ENCODE measurements around the gene CABLES2.

Gene CABLES2

DNA sequence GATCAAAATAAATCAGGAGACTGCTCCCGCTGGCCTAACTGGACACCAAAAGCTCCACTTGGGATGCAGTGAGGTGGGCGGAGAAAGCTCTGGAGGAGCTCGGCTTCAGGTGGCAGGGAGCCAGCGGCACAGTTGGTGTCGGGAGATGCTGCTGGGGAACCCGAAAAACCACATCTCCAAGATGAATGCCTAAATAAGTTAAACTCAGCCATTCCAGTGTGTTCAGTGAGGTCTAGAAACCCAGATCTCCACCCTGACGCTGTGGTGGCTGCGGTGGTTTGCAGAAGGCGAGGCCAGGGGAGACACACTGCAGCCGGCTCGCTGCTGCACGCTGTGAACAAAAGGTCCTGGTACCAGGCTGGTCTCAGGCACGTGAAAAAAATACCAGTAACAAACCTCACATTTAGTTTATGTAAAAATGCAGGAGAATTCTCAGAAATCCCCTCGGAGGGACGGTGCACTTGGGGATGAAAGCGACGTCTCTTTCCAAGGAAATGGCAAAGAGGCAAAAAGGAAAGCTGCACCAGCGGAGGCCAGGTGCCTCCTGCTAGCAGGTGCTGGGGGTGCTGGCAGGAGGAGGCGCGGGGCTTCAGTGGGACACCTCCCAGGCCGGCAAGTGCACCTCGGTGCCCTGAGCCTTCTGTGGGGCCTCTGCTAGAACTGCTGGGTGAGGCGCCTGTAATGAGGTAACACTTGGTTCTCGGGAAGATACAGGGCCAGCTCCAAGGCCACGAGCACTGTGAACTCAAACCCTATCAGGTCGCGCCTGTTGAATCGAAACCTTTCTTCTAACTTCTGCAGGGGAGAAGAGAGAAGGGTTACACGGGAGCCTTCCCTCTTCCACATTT is 16.5 kb downstream of the CABLES2 start:
- Histone ChIP-seq H3K4me2 (ENCODE audit: low read length) (no peak overlapping the region), H3K27me3 (ENCODE audit: control insufficient read depth, insufficient read depth, low read length) (no peaks in the 10 kb centered on the region), H3K9ac (ENCODE audit: low read depth, low read length) (no peak overlapping the region), H3K4me3 (ENCODE audit: low read length) (no peak overlapping the region), H3K9me3 (replicated peaks; ENCODE audit: low read length) (no peaks in the 10 kb centered on the region), H3K36me3 (ENCODE audit: insufficient read depth, low read length) (peaks cover 43% of the 10 kb centered on the region), H3K4me1 (ENCODE audit: control insufficient read depth, insufficient read depth, low read length) (peaks cover 14% of the 10 kb centered on the region)

DNA sequence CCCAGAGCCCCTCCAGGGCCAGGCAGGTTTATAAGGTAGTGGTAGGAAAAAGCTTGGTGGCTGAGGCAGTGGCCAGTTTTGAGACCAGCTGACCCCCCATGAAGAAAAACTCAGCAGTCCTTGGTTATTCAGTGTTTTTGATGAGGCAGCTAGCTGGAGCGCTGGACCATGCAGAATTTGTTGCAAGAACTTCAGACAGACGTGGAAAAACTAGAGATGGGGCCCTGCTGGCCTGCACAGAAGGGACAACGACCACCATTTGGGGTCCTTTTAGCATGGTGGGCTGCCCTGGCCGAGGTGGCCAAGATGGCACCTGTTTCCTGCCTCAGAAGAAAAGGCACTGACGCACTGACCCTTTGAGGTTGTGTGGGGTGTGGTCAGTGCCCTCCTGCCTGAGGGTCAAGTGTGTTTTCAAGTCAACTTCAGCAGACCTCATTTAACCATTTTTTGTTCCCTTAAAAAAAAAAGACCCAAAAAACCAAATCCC is 17.4 kb downstream of the CABLES2 start:
- Histone ChIP-seq H3K36me3 (ENCODE audit: insufficient read depth, low read length) (peaks cover 43% of the 10 kb centered on the region), H3K4me3 (ENCODE audit: low read length) (no peak overlapping the region), H3K4me1 (ENCODE audit: control insufficient read depth, insufficient read depth, low read length) (peaks cover 19% of the 10 kb centered on the region), H3K27me3 (ENCODE audit: control insufficient read depth, insufficient read depth, low read length) (no peaks in the 10 kb centered on the region), H3K9ac (ENCODE audit: low read depth, low read length) (no peak overlapping the region), H3K4me2 (ENCODE audit: low read length) (no peak overlapping the region), H3K9me3 (replicated peaks; ENCODE audit: low read length) (no peaks in the 10 kb centered on the region)

DNA sequence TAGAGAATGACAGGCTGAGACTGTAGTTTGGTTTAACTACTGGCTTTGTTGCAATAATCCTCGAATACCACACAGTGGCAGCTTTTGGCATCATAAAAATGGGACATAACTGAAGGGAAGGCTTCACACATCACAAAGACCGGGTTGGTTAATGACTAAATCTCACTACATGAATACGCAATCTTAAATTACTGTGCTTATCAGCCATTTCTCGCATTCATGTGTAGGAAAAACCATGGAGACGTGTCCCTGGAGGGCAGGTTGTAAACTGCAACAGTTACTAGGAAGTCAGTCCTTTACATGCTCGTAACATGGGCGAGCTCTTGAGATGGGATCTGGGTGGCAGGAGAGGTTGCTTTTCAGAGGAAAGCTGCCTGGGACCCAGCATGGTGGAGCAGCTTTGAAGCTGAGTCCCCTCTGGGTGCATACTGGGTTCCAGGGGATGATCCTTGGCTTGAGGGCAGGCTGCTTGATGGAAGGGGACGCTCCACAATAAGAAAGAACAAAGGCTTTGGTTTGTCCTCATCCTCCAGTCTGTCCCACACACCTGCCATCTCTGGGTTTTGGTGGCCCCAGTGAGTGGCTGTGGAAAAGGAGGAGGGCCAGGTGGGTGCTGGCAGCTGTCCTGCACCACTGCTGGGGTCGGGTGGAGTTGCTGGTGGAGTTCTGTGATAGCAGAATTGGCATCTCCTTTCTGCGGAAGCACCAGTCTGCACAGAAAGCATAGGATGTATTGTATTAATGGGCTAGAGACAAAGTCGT is 18.1 kb downstream of the CABLES2 start:
- Histone ChIP-seq H3K36me3 (ENCODE audit: insufficient read depth, low read length) (peaks cover 43% of the 10 kb centered on the region), H3K4me2 (ENCODE audit: low read length) (peak overlapping the region; percentile 96), H3K9ac (ENCODE audit: low read depth, low read length) (no peak overlapping the region), H3K9me3 (replicated peaks; ENCODE audit: low read length) (no peaks in the 10 kb centered on the region), H3K4me1 (ENCODE audit: control insufficient read depth, insufficient read depth, low read length) (peaks cover 19% of the 10 kb centered on the region), H3K4me3 (ENCODE audit: low read length) (no peak overlapping the region), H3K27me3 (ENCODE audit: control insufficient read depth, insufficient read depth, low read length) (no peaks in the 10 kb centered on the region)

DNA sequence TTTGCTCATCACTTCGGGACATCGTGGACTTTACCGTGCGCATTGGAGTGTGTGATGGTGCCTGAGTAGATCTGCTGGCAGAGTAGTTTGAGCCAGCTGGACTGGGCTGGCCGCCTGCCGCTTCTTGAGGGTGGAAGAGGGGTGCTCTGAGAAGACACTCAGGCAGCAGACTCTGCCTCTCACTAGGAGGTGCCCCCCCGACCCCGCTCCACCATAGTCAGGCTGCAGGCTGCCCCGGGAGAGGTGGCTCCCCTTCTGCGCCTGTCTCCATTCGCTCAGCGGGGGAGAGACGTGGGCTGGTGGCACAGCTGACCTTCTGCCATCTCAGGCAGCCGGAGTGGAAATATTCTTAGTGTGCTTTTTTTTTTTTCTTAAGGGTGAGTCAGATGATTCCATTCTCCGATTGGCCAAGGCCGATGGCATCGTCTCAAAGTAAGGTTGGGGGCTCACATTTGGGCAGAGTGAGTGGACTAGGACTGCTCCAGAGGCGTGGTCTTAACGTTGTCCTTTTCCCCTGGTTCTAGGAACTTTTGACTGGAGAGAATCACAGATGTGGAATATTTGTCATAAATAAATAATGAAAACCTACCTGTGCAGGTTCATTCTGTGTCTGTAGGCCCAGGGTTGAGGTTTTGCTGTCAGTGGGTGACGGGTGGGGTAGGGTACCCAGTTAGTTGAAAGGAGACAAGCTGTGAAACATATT is 19.0 kb downstream of the CABLES2 start:
- H3K9me3 ChIP-seq (replicated peaks; ENCODE audit: low read length): no peaks in the 10 kb centered on the region

DNA sequence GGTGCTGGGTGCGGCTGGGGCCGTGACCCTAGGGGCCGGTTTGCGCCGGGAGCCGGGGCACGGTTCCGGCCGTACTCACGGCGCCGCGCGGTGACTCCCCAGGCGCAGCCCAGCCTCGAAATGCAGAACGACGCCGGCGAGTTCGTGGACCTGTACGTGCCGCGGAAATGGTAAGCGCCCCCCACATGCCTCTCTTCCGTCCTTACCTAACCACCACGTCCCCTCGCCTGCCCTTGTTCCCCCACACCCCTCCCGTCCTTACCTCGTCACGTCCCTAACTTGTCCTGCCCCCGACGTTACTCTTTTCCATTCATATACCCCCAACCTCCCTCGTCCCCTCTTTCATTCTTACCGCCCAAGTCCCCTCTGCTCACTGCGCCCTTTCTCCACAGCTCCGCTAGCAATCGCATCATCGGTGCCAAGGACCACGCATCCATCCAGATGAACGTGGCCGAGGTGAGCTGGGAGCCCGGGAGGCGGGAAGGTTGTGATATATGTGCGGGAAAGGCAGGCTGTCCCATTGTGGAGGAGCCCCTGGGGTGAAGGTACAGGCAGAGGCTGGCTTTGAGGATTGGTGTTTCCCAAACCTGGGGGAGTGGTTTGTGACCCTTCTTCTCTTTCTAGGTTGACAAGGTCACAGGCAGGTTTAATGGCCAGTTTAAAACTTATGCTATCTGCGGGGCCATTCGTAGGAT is 19.7 kb downstream of the CABLES2 start:
- Histone ChIP-seq H3K4me1 (ENCODE audit: control insufficient read depth, insufficient read depth, low read length) (peaks cover 19% of the 10 kb centered on the region), H3K9me3 (replicated peaks; ENCODE audit: low read length) (no peaks in the 10 kb centered on the region), H3K4me3 (ENCODE audit: low read length) (peak overlapping the region; percentile 96), H3K27me3 (ENCODE audit: control insufficient read depth, insufficient read depth, low read length) (no peaks in the 10 kb centered on the region), H3K36me3 (ENCODE audit: insufficient read depth, low read length) (peaks cover 39% of the 10 kb centered on the region), H3K4me2 (ENCODE audit: low read length) (peak overlapping the region; percentile 96), H3K9ac (ENCODE audit: low read depth, low read length) (peak overlapping the region; percentile 99)

More for the DNA sequence above, 19.0 kb downstream of the CABLES2 start:
- Histone ChIP-seq H3K36me3 (ENCODE audit: insufficient read depth, low read length) (peaks cover 39% of the 10 kb centered on the region), H3K4me3 (ENCODE audit: low read length) (peak overlapping the region; percentile 96), H3K4me2 (ENCODE audit: low read length) (peak overlapping the region; percentile 96), H3K27me3 (ENCODE audit: control insufficient read depth, insufficient read depth, low read length) (no peaks in the 10 kb centered on the region), H3K9ac (ENCODE audit: low read depth, low read length) (peak overlapping the region; percentile 99), H3K4me1 (ENCODE audit: control insufficient read depth, insufficient read depth, low read length) (peaks cover 19% of the 10 kb centered on the region)

DNA sequence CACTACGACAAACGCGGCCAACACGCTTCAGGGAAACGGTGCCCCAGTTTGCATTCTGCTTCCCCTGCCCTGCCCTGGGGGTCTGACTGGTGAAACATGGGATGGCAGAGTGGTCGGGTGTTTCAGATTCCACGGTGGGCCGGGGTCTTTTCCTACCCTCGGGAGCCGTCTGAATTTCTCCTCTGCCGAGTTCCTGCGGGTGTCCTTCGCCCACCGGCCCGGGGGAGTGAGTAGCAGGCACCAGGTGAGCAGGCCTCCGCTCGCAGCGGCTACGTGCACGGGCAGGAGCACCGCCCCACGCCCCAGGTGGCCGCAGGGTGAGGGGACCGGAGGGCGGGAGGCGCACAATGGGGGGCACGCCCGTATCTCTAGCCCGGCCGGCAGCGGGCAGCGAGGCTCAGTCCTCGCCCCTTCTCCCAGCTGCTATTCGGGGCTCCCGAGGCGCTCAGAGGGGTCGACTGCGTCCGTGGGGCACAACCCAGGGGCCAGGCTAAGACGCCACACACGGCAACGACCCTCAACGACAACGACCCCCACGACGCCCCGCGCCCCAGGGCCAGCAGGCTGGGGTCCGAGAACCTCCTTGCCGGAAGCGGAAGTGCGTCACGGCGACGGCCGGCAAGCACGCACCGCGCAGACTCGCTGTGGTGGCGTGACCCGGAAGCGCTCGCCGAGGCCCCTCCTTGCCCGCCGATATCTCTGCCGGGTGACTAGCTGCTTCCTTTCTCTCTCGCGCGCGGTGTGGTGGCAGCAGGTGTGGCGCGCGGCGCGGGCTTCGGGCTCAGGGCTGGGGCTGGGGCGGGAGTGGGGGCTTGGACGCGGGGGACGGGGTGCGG is 20.5 kb downstream of the CABLES2 start, which contains the start of gene RPS21:
RPS21 (plus strand) TSS at position 721 of the 836 bp plus-strand sequence. CDS start 236 bp downstream, outside the sequence.
- no peaks in the 10 kb centered on the region for H3K9me3 ChIP-seq (replicated peaks; ENCODE audit: low read length)
- peak within 1 kb of the TSS; percentile 96 for H3K4me2 ChIP-seq (ENCODE audit: low read length)
- peaks cover 21% of the 10 kb centered on the region for H3K4me1 ChIP-seq (ENCODE audit: control insufficient read depth, insufficient read depth, low read length)
- H3K4me3 ChIP-seq (ENCODE audit: low read length): peak within 1 kb of the TSS; percentile 96
- peaks cover 47% of the 10 kb centered on the region for H3K36me3 ChIP-seq (ENCODE audit: insufficient read depth, low read length)
- H3K27me3 ChIP-seq (ENCODE audit: control insufficient read depth, insufficient read depth, low read length): no peaks in the 10 kb centered on the region
- peak within 1 kb of the TSS; percentile 99 for H3K9ac ChIP-seq (ENCODE audit: low read depth, low read length)

DNA sequence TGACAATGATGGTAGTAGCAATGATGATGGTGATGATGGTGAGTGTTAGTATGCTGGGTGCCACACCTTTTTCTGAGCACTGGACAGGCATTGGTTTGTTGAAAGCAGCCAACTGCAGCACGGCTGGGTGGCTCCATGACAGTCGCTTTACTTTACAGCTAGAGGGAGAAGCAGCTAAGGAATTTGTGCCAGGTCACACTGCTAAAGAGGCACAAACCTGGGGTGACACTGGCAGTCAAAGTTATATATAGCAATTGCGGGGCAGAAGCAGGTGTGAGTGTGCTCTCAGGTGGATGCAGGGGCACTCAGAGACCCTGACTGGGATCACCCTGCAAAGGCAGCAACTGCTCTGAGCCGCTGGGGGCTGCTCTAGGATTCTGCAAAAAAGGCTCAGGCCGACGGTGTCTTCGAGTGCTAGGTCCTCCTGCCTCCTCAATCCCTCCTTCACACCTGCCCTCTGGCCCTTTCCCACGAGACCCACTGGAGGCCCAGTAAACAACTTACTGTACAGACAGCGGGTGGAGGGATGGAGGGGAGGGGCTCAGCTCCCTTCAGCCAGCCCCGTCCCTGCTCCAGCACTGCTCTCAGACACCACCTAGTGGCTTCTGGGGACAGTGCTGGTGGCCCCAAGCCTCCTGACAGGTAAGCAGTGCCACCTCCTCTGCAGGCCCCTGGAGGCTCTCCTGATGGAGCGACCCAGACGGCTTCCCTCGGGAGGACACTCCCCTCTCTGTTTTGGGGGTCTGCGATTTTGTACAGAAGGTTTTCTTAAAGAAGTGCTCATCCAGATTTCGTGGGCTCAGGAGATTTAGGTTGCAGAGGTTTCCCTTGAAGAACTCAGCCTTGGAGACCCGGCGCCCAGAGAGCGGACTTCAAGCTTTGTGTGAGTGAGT is 24.5 kb downstream of the CABLES2 start:
- Histone ChIP-seq H3K9ac (ENCODE audit: low read depth, low read length) (no peak overlapping the region), H3K9me3 (replicated peaks; ENCODE audit: low read length) (no peaks in the 10 kb centered on the region)

DNA sequence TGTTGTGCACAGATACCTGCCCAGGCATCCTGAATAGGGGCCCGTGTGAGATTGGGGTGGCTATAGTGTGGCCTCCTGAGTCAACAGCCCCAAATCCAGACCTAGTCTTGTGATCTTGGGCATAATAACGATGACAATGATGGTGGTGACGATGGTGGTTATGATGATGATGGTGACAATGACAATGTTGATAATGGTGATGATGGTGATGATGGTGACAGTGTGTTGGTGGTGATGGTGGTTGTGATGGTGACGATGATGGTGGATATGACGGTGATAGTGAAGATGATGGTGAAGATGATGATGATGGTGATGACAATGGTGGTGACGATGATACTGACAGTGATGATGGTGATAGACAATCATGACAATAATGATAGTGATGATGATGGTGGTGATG is 25.2 kb downstream of the CABLES2 start:
- no peak overlapping the region for H3K4me3 ChIP-seq (ENCODE audit: low read length)
- H3K9ac ChIP-seq (ENCODE audit: low read depth, low read length): no peak overlapping the region
- H3K4me2 ChIP-seq (ENCODE audit: low read length): no peak overlapping the region
- H3K36me3 ChIP-seq (ENCODE audit: insufficient read depth, low read length): peaks cover 9% of the 10 kb centered on the region
- no peaks in the 10 kb centered on the region for H3K27me3 ChIP-seq (ENCODE audit: control insufficient read depth, insufficient read depth, low read length)
- peaks cover 24% of the 10 kb centered on the region for H3K4me1 ChIP-seq (ENCODE audit: control insufficient read depth, insufficient read depth, low read length)
- H3K9me3 ChIP-seq (replicated peaks; ENCODE audit: low read length): no peaks in the 10 kb centered on the region

More for the DNA sequence above, 24.5 kb downstream of the CABLES2 start:
- no peak overlapping the region for H3K4me2 ChIP-seq (ENCODE audit: low read length)
- peaks cover 24% of the 10 kb centered on the region for H3K4me1 ChIP-seq (ENCODE audit: control insufficient read depth, insufficient read depth, low read length)
- peaks cover 13% of the 10 kb centered on the region for H3K36me3 ChIP-seq (ENCODE audit: insufficient read depth, low read length)
- no peaks in the 10 kb centered on the region for H3K27me3 ChIP-seq (ENCODE audit: control insufficient read depth, insufficient read depth, low read length)
- H3K4me3 ChIP-seq (ENCODE audit: low read length): no peak overlapping the region

DNA sequence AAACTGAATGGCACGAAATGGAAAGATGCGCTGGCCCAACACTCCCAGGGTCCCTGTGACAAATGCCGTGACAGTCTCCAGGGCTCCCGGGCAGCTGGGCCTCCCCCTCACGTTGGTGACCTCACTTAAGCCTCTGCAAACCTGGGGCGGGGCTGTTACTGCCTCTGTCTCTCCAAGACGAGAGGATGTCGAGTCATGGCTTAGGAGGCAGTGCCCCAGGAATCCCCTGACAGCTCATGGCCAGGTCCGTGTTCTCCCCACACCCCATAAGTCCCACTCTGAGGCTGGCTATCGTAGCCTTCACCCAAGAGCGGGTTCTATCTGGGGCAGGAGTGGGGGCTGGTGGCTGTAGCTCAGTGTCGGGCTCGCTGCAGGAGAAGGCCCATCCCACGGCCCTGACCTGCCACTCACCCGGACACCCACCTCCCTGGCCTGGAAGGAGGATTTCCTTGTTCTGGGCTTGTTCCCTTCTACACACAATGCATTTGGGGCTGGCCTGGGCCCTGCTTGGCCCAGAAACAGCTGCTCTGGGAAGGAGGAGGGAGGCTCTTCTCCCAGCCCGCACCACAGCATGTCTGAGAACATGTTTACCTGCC is 25.8 kb downstream of the CABLES2 start:
- Histone ChIP-seq H3K4me3 (ENCODE audit: low read length) (no peak overlapping the region), H3K9ac (ENCODE audit: low read depth, low read length) (no peak overlapping the region), H3K27me3 (ENCODE audit: control insufficient read depth, insufficient read depth, low read length) (no peaks in the 10 kb centered on the region), H3K36me3 (ENCODE audit: insufficient read depth, low read length) (peaks cover 9% of the 10 kb centered on the region), H3K9me3 (replicated peaks; ENCODE audit: low read length) (no peaks in the 10 kb centered on the region), H3K4me1 (ENCODE audit: control insufficient read depth, insufficient read depth, low read length) (peaks cover 25% of the 10 kb centered on the region), H3K4me2 (ENCODE audit: low read length) (no peak overlapping the region)
